GM12878 (cell line): ENCODE results near the gene GDA.

Experiments
- ATF3 ChIP-seq: IDR thresholded peaks from 2 replicates; pipeline ENCODE4 v1.6.1; 2011; ENCODE audit warnings: low read depth, mild to moderate bottlenecking, low read length, moderate library complexity, borderline replicate concordance; ENCODE audit errors: extremely low read depth
- CTCF ChIP-seq, 3 experiments: IDR thresholded peaks in 2 of 3; conservative IDR thresholded peaks in 1 of 3; 2 replicates each; pipeline ENCODE4 v1.5.1; 2011; ENCODE audit warnings: low read depth in 3 of 3, low read length in 3 of 3, mild to moderate bottlenecking in 3 of 3, control low read depth in 2 of 3, moderate library complexity in 2 of 3, inconsistent platforms in 1 of 3, mixed read lengths in 1 of 3; ENCODE audit not compliant: control insufficient read depth in 2 of 3, insufficient read depth in 1 of 3; ENCODE audit errors: extremely low read depth in 1 of 3
- ETV6 ChIP-seq, 2 experiments: fragments of 450-650 bp in 1 of 2; IDR thresholded peaks in 1 of 2; conservative IDR thresholded peaks in 1 of 2; 2 replicates each; pipeline ENCODE4 v1.6.1; 2014; ENCODE audit warnings: antibody characterized with exemption in 1 of 2, borderline replicate concordance in 1 of 2, low read depth in 1 of 2, mild to moderate bottlenecking in 1 of 2, moderate library complexity in 1 of 2
- FOXK2 ChIP-seq: fragments of 450-650 bp; IDR thresholded peaks from 2 replicates; pipeline ENCODE4 v1.6.1; 2017; ENCODE audit warnings: mild to moderate bottlenecking, moderate library complexity
- HDGF ChIP-seq: fragments of 450-650 bp; IDR thresholded peaks from 2 replicates; pipeline ENCODE4 v1.6.1; 2016; ENCODE audit warnings: antibody characterized with exemption
- JUNB ChIP-seq: IDR thresholded peaks from 2 replicates; pipeline ENCODE4 v1.6.1; 2016; ENCODE audit warnings: antibody characterized with exemption, mild to moderate bottlenecking
- MXI1 ChIP-seq: fragments of 150-350 bp; IDR thresholded peaks from 2 replicates; pipeline ENCODE4 v1.6.1; 2011; ENCODE audit warnings: low read depth, mild to moderate bottlenecking, inconsistent platforms, low read length, improper control_type of control experiment
- RAD51 ChIP-seq: fragments of 450-650 bp; IDR thresholded peaks from 2 replicates; pipeline ENCODE4 v1.6.1; 2016; ENCODE audit warnings: moderate library complexity, mild to moderate bottlenecking, inconsistent platforms
- SRF ChIP-seq, 2 experiments: IDR thresholded peaks; 2 replicates each; pipeline ENCODE4 v1.6.1; 2011; ENCODE audit warnings: low read depth in 2 of 2, low read length in 2 of 2, mild to moderate bottlenecking in 1 of 2, moderate library complexity in 1 of 2
- TF ChIP-seq, protein P1 (sequence below): IDR thresholded peaks from 2 replicates; pipeline ENCODE4 v1.6.1; 2012; ENCODE audit warnings: improper control_type of control experiment, low read depth, low read length; ENCODE audit not compliant: insufficient replicate concordance

DNA sequence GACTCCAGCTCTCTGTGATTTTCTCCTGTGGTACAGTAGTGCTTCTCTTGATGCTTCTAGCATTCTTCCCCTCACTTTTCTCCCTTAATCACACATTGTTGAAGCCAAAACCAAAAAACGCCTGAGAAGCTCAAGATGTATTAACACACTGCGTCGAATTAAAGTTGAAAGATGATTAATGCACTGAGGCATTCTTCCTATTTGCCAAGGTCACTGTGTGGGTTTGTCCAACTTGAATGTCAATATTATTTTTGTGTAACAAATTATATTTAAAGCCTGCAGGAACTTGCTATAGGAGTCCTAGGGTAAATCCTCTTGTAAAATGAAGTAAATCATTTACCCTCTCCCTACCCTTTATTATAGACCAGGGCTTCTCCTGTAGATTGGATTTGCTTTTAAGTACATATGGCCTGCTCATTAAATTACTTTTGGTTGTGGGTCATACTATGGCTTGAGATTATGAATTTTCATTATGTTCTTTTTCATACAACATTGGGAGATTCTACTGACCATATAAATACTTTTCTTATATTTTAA is 68.1 kb downstream of the GDA start:
- TF ChIP-seq HDGF (no peak), ATF3 (no peak), FOXK2 (no peak), JUNB (no peak), RAD51 (no peak), SRF (IDR thresholded peaks at IDR 0.05; ENCODE audit: low read depth in 2 of 2, low read length in 2 of 2) (no peak), ETV6 (conservative IDR thresholded peaks at IDR 0.05 in 1 of 2, IDR thresholded peaks at IDR 0.05 in 1 of 2; ENCODE audit: borderline replicate concordance in 1 of 2, low read depth in 1 of 2) (no peak), CTCF (IDR thresholded peaks at IDR 0.05 in 2 of 3, conservative IDR thresholded peaks at IDR 0.05 in 1 of 3; ENCODE audit: control insufficient read depth in 2 of 3, extremely low read depth in 1 of 3, insufficient read depth in 1 of 3, low read depth in 3 of 3, low read length in 3 of 3) (no peak), MXI1 (no peak)
- TF ChIP-seq, protein P1, sequence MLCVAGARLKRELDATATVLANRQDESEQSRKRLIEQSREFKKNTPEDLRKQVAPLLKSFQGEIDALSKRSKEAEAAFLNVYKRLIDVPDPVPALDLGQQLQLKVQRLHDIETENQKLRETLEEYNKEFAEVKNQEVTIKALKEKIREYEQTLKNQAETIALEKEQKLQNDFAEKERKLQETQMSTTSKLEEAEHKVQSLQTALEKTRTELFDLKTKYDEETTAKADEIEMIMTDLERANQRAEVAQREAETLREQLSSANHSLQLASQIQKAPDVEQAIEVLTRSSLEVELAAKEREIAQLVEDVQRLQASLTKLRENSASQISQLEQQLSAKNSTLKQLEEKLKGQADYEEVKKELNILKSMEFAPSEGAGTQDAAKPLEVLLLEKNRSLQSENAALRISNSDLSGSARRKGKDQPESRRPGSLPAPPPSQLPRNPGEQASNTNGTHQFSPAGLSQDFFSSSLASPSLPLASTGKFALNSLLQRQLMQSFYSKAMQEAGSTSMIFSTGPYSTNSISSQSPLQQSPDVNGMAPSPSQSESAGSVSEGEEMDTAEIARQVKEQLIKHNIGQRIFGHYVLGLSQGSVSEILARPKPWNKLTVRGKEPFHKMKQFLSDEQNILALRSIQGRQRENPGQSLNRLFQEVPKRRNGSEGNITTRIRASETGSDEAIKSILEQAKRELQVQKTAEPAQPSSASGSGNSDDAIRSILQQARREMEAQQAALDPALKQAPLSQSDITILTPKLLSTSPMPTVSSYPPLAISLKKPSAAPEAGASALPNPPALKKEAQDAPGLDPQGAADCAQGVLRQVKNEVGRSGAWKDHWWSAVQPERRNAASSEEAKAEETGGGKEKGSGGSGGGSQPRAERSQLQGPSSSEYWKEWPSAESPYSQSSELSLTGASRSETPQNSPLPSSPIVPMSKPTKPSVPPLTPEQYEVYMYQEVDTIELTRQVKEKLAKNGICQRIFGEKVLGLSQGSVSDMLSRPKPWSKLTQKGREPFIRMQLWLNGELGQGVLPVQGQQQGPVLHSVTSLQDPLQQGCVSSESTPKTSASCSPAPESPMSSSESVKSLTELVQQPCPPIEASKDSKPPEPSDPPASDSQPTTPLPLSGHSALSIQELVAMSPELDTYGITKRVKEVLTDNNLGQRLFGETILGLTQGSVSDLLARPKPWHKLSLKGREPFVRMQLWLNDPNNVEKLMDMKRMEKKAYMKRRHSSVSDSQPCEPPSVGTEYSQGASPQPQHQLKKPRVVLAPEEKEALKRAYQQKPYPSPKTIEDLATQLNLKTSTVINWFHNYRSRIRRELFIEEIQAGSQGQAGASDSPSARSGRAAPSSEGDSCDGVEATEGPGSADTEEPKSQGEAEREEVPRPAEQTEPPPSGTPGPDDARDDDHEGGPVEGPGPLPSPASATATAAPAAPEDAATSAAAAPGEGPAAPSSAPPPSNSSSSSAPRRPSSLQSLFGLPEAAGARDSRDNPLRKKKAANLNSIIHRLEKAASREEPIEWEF: no peak
